Sciatic nerve (tissue), 2 donors: ENCODE results near the gene EEFSEC. TPM values are rescaled to one million over a fixed set of nuclear protein-coding genes. Genes with fewer than 3 reads are reported as not detected.
A peak's percentile ranks its signal among the peaks of the same experiment; 100 is the strongest.

Source experiments
- ATAC-seq: fragments of 200-7000 bp; cut with Tn5 transposase; one replicate; pipeline ENCODE4 v1.9.1; 2020; ENCODE audit warnings: mild to moderate bottlenecking, moderate library complexity
- DNase-seq: peaks from one replicate; pipeline ENCODE4 v3.0.0-alpha.2; 2020; ENCODE audit warnings: low spot score
- intact Hi-C: fragments of 100-400 bp; cut with DNase I; formaldehyde crosslinking; loops from one replicate; pipeline ENCODE4 v1.14.2; 2022
- total RNA-seq: library from RNA; stranded (reverse); fragmentation: NEBNext Ultra II Directional; extraction: Animal tissue kit (Norgen Biotek cat#: 25700); gene quantifications from one replicate; pipeline ENCODE4 v1.2.1, GENCODE V29; 2021
- donor health status: DM: no; HTN: no; CAD: no.
- donor health status: DM: no; HTN: no; CAD: no.

The EEFSEC gene
- total RNA-seq, 1 donor from 2014 or later = 14.8 TPM

- intact Hi-C loops = no loop called here
- ATAC-seq (no peak), DNase-seq (no peak)
These were observed 49.9 kb downstream of the EEFSEC start for GRCh38 chr3:128203169-128203568.

- DNase-seq = no peak
- ATAC-seq = no peak
- intact Hi-C loops = no loop called here
These were observed 52.4 kb downstream of the EEFSEC start for GRCh38 chr3:128205558-128206145.

- DNase-seq = no peak
These were observed 54.7 kb downstream of the EEFSEC start for GRCh38 chr3:128207951-128208350.

GRCh38 chr3:128210711-128211110 lies 57.4 kb downstream of the EEFSEC start:
- intact Hi-C loops = no loop called here
- DNase-seq (no peak), ATAC-seq (no peak)

More at GRCh38 chr3:128207951-128208350, 54.7 kb downstream of the EEFSEC start:
- intact Hi-C loops = no loop called here
- no peak for ATAC-seq

GRCh38 chr3:128214056-128214455 lies 60.8 kb downstream of the EEFSEC start:
- intact Hi-C loops = no loop called here
- no peak for ATAC-seq
- DNase-seq = no peak

- ATAC-seq (no peak), DNase-seq (no peak)
- intact Hi-C loops = no loop called here
These were observed 62.0 kb downstream of the EEFSEC start for GRCh38 chr3:128215290-128215689.

- DNase-seq (no peak), ATAC-seq (no peak)
- intact Hi-C loops = no loop called here
These were observed 62.7 kb downstream of the EEFSEC start for GRCh38 chr3:128215800-128216495.

- ATAC-seq (no peak), DNase-seq (no peak)
- intact Hi-C loops = no loop called here
These were observed 64.6 kb downstream of the EEFSEC start for GRCh38 chr3:128217702-128218547.

- DNase-seq (no peak), ATAC-seq (no peak)
- intact Hi-C loops = no loop called here
These were observed 65.4 kb downstream of the EEFSEC start for GRCh38 chr3:128218548-128219257.

- ATAC-seq = no peak
- DNase-seq = no peak
- intact Hi-C loops = no loop called here
These were observed 68.0 kb downstream of the EEFSEC start for GRCh38 chr3:128221328-128221727.

GRCh38 chr3:128222796-128223385 lies 69.6 kb downstream of the EEFSEC start:
- ATAC-seq = no peak
- no peak for DNase-seq
- intact Hi-C loops = no loop called here

GRCh38 chr3:128226186-128226725 lies 73.0 kb downstream of the EEFSEC start:
- intact Hi-C loops = no loop called here
- no peak for ATAC-seq
- DNase-seq = no peak

GRCh38 chr3:128226795-128227395 lies 73.6 kb downstream of the EEFSEC start:
- intact Hi-C loops = no loop called here
- DNase-seq (no peak), ATAC-seq (peak; percentile 46)

GRCh38 chr3:128227507-128227906 lies 74.2 kb downstream of the EEFSEC start:
- no peak for ATAC-seq
- intact Hi-C loops = no loop called here

GRCh38 chr3:128228366-128228910 lies 75.2 kb downstream of the EEFSEC start:
- intact Hi-C loops = no loop called here
- DNase-seq (no peak), ATAC-seq (no peak)

More at GRCh38 chr3:128227507-128227906, 74.2 kb downstream of the EEFSEC start:
- no peak for DNase-seq

- ATAC-seq (peak; percentile 77), DNase-seq (no peak)
- intact Hi-C loops = no loop called here
These were observed 76.0 kb downstream of the EEFSEC start for GRCh38 chr3:128229106-128229857.

- DNase-seq (no peak), ATAC-seq (no peak)
- intact Hi-C loops = no loop called here
These were observed 78.3 kb downstream of the EEFSEC start for GRCh38 chr3:128231606-128232005.
